Measurements from ENCODE around the gene AOPEP.

Gene AOPEP

DNA sequence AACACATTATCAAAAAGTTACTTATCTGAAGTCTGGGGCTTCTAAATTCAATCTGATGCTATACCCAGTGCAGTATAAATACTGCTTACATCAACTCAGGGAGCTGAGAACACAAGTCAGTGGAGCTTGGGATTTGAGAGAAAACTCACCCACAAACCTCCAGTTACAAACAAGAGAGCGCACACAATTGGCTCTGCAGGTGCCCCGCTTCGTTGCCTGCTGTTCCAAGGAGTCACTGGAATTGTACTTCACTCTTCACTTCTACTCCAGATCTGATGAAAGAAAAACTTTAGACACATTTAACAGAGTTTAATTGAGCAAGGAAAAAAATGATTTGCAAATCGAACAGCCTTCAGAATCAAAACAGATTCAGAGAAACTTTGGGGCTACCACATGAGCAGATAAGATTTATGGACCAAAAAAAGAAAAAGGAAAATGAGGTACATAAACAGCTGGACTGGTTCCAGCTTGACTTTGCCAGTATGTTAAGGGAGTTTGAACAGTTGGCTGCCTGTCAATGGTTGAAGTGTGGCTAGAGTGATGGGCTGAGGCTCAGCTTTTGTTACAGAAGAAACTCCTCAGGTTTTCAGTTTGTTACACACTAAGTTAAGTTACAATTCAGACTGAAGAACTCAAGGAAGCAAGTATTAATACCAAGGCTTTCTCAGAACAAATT, 156.6 kb downstream of the AOPEP start:
- no peak for DNase-seq (ENCODE audit: insufficient read length, low spot score)
- no peak for FAIRE-seq

DNA sequence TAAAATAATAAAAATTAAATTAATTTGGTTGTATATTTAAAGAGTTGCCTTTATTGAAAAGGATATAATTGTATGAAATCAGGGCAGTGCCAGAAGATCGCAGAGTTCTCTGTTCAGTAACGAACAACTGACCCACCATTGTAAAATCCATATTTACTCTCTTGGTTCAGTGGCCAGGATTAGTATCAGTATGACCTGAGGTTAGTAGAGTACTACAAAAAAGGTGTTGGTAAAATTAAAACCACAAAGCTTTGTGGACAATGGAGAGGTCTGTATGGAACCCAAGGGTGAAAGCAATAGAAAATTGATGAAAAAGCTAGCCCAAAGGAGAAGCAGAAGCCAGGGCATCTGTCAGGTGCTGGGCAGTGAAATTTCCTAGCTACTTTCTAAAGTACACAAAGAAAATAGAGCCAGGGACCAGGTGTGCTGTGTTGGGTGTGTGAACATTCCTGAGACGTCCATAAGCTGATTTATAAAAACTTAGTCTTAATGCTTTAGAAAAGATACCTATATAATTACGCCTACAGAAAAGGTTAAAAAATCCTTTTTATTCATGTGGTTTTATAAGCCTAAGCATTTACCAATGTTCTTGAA, 159.5 kb downstream of the AOPEP start:
- no peak for FAIRE-seq
- no peak for DNase-seq (ENCODE audit: insufficient read length, low spot score)

DNA sequence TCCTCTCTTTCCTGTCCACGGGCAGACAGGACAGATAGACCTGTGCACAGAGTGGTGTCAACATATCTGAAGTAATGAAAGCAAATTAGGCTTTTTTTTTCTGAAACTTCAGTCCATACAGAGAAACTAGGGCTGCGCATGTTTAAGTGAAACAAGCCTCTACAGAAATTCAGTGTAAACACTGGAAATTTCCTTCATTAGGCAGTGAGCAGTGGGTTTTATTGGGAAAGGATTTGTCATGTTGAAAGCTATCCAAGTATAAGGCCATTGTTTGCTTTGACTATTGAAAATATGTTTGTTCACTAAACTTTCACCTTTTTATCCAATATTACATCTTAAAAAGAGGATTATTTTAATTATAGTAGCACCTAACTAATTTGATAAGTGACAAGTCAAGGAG, 161.2 kb downstream of the AOPEP start:
- no peak for FAIRE-seq
- DNase-seq (ENCODE audit: insufficient read length, low spot score), result no peak

DNA sequence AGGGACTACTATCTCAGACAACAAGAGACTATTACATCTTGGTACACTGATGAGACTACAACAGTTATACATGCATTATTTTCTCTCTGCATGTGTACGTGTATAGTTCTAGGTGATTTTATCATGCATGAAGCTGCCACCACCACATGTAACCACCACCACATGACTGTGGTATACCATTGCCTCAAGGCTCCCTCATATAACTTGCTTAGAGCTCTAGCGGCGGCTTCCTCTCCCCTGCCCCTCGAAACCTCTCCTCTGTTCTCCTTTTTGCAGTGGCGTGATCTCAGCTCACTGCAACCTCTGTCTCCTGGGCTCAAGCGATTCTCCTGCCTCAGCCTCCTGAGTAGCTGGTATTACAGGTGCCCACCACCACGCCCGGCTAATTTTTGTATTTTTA, 162.3 kb downstream of the AOPEP start:
- FAIRE-seq (no peak), DNase-seq (ENCODE audit: insufficient read length, low spot score) (no peak)

DNA sequence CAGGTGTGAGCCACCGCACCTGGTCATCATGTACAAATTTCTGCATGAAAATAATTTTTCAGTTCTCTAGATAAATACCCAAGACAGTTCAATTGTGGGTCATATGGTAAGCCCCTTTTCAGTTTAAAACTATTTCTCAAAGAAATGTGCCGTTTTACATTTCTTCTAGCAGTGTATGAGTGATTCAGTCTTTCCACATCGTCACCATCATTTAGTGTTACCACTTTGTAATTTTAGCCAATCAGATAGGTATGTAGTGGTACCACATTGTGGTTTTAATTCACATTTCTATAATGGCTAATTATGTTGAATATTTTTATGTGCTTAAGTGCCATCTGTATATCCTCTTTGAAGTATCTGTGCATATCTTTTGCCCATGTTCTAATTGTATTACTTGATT, 163.1 kb downstream of the AOPEP start:
- DNase-seq (ENCODE audit: insufficient read length, low spot score) (no peak), FAIRE-seq (no peak)

DNA sequence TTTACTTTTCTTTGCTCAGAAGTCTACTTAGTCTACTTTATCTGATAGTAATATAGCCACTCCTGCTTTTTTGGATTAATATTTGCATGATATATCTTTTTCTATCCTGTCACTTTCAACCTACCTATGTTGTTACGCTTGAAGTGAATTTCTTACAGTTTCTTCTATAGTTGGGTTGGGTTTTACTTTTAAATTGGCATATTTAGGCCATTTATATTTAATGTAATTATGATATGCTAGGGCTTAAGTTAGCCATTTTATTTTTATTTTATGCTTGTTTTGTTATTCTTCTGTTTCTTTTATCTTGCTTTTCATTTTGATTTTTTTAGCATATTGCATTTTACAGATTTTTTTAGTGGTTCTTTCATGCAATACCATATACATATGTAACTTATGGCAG, 164.7 kb downstream of the AOPEP start:
- DNase-seq (ENCODE audit: insufficient read length, low spot score) (no peak), FAIRE-seq (no peak)

DNA sequence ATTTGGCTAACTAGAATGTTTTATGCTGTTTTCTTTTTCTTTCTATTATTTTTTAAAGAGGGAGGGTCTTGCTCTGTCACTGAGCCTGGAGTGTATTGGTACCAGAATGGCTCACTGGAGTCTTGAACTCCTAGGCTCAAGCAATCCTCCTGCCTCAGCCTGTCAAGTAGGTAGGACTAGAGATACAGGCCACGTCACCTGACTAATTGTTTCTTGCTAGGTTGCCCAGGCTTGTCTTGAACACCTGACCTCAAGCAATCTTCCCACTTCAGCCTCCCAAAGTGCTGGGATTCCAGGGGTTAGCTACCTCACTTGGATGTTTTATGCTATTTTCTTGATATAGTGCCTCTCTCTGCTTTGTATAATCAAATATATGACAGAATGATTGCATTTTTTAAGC, 166.2 kb downstream of the AOPEP start:
- no peak for FAIRE-seq
- DNase-seq (ENCODE audit: insufficient read length, low spot score), result no peak

DNA sequence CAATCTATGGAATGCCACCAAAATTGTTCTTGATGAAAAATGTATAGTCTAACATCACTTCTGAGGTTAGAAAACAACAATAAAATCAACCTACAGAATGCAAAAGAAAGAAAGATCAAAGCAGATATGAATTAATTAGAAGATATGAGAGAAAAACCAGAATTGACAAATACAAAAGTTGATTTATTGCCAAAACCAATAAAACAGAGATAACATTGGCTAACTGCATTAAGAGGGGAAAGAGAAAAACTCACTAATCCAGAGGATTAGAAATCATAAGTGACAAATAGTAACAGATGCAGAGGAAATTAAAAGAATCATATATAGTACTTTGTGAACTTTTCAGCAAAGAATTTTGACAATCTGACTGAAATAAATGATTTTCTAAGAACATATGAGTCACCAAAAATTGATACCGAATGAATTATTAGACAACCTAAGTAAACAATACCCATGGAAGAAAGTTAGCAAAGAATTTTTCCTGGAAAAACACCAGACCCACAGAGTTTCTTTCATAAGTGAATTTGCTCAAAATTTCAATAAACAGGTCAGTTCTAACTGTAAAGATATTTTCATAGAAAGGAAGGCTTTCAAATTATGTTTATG, 167.7 kb downstream of the AOPEP start:
- DNase-seq (ENCODE audit: insufficient read length, low spot score), result no peak
- no peak for FAIRE-seq

DNA sequence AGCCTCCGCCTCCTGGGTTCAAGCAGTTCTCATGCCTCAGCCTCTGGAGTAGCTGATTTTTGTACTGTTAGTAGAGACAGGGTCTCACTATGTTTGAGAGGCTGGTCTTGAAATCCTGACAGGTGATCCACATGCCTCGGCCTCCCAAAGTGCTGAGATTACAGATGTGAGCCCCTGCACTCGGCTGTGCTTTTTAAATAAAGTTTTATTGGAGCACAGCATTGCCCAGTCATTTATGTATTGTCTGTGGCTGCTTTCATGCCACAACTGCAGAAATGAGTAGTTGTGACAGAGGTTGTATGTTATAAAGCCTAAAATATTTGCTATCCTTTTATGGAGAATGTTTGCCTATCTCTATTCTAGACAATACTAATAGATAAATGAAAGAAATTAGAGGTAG, 169.2 kb downstream of the AOPEP start:
- FAIRE-seq (no peak), DNase-seq (ENCODE audit: insufficient read length, low spot score) (no peak)

DNA sequence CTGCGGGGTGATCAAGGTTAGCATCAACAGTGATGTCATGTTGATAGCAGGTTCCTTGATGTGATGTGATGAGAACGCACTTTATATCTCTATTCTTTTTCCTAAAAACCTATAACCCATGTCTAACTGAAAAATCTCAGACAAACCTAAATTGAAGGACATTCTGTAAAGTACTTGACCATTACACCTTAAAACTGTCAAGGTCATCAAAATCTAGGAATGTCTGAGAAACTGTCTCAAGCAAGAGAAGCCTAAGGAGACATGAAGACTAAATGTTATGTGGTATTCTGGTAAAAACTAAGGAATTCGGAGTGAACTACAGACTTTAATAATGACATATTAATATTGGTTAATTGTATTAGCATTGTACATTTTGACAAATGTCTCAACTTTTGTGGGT, 170.0 kb downstream of the AOPEP start:
- DNase-seq (ENCODE audit: insufficient read length, low spot score), result no peak
- FAIRE-seq, result no peak

DNA sequence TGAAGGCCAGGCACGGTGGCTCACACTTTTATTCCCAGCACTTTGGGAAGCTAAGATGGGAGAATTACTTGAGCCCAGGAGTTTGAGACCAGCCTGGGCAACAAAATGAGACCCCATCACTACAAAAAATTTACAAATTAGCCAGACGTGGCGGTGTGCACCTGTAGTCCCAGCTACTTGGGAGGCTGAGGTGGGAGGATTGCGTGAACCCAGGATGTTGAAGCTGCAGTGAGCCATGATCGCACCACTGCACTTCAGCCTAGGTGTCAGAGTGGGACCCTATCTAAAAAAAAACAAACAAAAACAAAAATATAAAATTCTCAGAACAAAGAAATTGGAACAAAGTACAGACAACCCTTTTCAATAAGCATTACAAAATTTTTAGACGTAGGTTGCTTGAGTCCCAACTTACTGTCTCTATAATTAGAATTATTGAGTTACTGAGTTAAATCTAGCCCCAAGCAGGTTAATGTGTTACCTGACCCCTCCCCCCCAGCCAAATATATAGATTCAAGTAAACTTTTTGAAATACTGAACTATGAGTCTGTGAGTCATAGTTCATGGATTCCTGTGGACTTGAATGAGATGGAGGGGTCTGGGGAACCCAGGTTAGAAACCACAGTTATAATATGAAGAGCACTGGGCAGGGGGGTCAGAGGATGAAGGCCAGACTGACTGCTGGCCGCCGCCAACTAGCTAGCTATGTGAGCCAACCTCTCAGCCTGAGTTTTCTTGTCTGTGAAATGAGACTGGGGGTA, 173.1 kb downstream of the AOPEP start:
- no peak for FAIRE-seq

DNA sequence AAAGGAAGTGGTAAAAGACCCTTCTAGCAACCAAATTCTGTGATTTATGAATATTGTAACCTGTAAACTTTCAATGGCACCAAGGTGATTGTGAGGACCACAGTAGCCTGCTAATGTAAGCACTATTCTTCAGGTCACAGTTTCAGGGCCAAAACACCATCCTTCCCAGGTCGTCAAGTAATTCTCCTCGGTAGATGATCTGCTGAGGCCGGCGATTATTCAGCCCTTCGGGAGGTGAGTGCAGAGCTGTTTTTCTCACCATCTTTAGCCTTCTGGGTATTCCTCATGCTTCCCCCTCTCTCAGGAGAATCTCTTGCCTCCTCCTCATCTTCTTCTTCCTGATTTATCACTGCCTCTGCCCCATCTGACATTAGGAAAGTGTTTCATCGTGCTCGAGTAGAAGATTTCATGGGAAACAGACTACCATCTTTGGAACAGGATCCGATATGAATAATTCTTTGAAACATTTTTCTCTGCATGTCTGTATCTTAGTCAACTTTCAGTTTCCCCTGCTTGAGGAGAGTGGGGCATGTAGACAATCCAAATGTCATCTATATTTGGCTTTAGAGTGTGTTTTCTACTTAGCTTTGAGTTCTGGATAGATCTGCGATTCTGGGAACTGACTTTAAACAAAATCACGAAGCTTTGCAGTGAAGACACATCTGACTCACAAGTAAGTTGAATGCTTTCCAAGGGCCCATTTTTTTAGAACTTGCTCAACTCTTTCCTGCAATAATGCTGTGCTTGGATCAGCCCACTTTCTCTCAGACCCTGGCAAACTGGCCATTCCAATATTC, 173.9 kb downstream of the AOPEP start:
- no peak for DNase-seq (ENCODE audit: insufficient read length, low spot score)
- FAIRE-seq, result no peak

More for the DNA sequence above, 173.1 kb downstream of the AOPEP start:
- no peak for DNase-seq (ENCODE audit: insufficient read length, low spot score)

DNA sequence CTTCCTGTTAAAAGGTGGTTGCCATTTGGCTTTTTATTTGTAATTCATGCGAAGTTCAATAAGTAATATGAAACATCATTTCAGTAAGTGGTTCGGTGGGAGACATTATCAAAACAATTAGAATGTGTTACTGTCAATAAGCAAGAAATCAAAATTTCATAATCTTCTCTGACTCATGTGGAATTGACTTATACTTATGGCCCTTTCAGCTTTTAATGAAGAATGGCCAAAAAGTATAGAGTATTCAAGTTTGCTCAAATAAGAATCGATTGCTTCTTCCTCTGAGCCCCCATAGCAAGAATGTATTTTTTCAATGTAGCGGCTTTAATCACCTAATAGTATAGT, 174.5 kb downstream of the AOPEP start:
- no peak for FAIRE-seq
- DNase-seq (ENCODE audit: insufficient read length, low spot score), result no peak

DNA sequence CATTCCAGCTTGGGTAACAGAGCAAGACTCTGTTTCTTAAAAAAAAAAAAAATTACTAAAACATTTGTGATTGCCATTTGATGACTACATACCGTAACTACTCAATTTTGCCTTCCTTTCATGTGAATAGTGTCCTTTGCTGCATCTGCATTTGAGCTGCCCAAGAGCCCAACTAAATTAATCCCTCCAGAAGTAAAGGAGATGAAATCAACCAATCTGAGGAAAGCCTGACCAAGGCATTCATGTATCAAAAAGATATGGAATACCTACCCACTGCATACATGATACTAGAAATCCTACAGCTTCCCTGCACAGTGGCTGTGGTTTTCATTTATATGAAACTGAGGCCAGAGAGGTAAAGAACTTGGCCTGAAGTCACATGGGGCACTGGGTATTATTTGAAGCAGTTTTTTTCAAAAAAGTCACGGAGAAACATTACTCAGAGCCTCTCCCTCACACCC, 177.5 kb downstream of the AOPEP start:
- no peak for FAIRE-seq
- no peak for DNase-seq (ENCODE audit: insufficient read length, low spot score)

DNA sequence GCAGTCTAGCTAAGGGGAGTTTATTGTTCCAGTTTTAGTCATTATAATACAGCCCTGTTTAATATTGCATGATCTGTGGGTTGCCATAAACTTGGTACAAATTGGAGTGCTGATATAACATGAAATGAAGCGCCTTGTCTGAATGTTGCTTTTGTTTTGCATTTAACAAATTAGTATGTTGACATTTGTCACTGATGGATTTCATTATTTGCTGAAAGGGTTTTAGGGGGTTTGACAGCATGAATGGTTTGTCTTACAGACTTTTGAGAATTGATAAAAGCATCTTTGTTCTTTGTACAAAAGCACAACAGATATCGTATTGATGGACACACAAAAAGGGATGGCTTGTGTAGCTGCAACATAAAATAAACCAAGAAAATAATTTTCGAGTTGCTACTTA, 178.3 kb downstream of the AOPEP start:
- FAIRE-seq, result no peak
- DNase-seq (ENCODE audit: insufficient read length, low spot score), result no peak

DNA sequence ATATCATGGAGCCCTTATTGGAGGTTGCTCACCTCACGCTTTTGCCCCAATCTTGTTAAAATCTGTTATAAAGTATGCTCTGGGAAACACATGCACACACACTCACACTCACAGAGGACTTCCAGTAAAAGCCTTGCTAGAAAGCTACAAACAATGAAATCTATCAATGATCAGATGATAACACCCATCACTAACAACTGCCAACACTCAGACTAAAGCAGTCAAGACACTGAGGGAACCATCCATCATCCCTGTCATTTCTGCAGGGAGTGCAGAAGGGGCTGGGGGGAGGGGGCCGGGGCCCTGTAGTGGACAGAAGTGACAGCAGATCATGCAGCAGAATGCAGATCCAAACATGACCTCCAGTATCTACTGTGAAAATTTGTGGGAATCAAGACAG, 179.1 kb downstream of the AOPEP start:
- DNase-seq (ENCODE audit: insufficient read length, low spot score), result no peak
- FAIRE-seq, result no peak

DNA sequence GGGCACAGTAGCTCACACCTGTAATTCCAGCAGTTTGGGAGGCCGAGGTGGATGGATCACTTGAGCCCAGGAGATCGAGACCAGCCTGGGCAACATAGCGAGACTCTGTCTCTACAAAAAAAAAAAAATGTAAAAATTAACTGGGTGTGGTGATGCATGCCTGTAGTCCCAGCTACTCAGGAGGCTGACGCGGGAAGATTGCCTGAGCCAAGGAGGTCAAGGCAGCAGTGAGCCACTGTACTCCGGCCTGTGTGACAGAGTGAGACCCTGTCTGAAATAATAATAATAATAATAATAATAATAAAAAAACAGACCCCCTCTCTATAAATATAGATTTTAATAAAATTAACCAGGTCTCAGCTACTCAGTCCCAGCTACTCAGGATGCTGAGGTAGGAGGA, 179.7 kb downstream of the AOPEP start:
- DNase-seq (ENCODE audit: insufficient read length, low spot score) (no peak), FAIRE-seq (no peak)

DNA sequence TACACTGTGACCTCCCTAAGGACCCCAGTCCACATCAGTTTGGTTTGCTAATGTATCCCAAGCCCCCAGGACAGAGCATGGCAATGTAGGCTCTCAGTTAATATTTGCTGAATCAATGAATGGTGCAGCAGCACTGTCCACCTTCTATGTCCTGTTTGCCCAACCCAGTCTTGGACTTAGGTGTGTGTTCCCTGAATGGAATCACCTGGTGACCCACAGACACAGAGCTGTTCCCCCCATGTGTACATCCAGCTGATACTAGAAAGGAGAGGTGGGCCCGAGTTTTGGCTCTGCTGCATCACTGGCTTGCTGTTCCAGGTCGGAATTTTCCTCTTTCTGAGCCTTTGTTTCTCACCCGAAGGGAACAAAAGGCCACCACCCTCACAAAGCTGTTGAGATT, 180.2 kb downstream of the AOPEP start:
- no peak for FAIRE-seq
- DNase-seq (ENCODE audit: insufficient read length, low spot score), result no peak

DNA sequence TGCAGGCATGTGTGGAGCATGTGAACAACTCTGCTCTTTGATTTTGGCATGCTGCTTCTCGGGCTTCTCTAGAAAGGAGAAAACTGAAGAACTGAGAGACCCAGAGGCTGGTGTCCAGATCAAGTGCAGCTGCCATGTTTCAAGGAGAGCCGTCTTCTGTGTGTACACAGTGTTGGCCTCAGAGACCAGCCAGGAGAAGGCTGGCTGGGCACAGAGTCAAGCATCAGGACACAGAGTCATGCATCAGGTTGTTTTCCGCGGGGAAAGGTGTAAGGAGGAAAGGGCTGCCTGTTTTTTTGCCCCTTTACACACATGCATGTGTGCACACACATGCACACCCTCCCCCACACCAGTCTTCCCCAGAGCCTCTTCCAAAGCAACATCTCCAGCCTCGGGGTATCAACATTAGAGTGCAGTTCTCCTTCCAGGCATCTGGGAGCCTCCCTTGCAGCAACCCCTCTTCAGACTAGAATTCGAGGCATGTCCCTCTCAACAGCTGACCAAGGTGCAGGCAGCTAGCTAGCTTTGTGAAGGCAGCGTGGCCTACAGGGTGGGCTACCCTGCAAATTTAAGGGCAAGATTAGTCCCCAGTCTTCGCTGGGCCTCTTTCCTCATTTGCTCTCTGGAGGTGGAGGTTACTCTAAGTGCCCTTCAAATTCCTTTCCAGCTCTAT, 180.9 kb downstream of the AOPEP start:
- no peak for FAIRE-seq
- no peak for DNase-seq (ENCODE audit: insufficient read length, low spot score)

DNA sequence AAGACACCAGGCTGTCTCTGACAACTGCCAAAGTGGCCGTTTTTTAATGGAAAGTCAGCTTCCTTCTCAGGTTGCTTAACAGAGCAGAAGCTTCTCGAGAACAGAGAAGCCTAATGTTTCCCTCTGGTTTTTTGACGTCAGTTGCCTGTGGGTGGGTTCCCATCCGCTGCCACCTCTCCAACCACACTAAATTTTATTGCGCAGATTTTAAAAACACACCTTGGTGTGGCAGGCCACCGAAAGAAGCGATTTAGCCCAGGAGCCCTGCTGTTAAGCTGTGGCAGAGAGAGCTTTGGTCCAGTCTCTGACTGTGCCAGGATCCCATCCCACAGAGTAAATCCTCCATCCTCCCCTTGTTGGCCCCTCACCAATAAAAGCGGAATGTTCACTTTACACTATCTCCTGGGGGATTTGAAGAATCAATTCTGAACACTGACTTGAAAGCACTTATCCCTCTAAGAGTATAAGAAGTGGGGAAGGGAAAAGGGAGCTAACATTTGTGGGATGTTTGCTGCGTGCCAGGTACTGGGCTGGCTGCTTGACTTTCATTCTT, 181.6 kb downstream of the AOPEP start:
- no peak for DNase-seq (ENCODE audit: insufficient read length, low spot score)
- FAIRE-seq, result no peak
